GM12878 (cell line): ENCODE data around the gene CSNK1A1. TPM values are rescaled to one million over a fixed set of nuclear protein-coding genes. Genes with fewer than 3 reads are reported as not detected.
A peak's percentile ranks its signal among the peaks of the same experiment; 100 is the strongest.

Source experiments
- CREB1 ChIP-seq: IDR thresholded peaks from 2 replicates; pipeline ENCODE4 v1.6.1; 2012; ENCODE audit warnings: low read depth, mild to moderate bottlenecking, inconsistent platforms
- E4F1 ChIP-seq: fragments of 450-650 bp; IDR thresholded peaks from 2 replicates; pipeline ENCODE4 v1.6.1; 2018; ENCODE audit warnings: borderline replicate concordance, mild to moderate bottlenecking; ENCODE audit not compliant: partially characterized antibody
- HCFC1 ChIP-seq: fragments of 150-350 bp; IDR thresholded peaks from 2 replicates; pipeline ENCODE4 v1.6.1; 2014; ENCODE audit warnings: low read length
- HSF1 ChIP-seq: fragments of 150-350 bp; IDR thresholded peaks from 2 replicates; pipeline ENCODE4 v1.6.1; 2014; ENCODE audit warnings: mild to moderate bottlenecking, low read depth, low read length
- IKZF2 ChIP-seq, 2 experiments: fragments of 450-650 bp; IDR thresholded peaks; 2 replicates each; pipeline ENCODE4 v1.6.1; 2017; ENCODE audit warnings: mild to moderate bottlenecking in 2 of 2, moderate library complexity in 2 of 2
- IRF4 ChIP-seq: IDR thresholded peaks from 2 replicates; pipeline ENCODE4 v1.6.1; 2011; ENCODE audit warnings: low read depth, low read length
- JUNB ChIP-seq: IDR thresholded peaks from 2 replicates; pipeline ENCODE4 v1.6.1; 2016; ENCODE audit warnings: antibody characterized with exemption, mild to moderate bottlenecking
- MTA2 ChIP-seq: fragments of 450-650 bp; IDR thresholded peaks from 2 replicates; pipeline ENCODE4 v1.6.1; 2016; ENCODE audit warnings: low read depth, mild to moderate bottlenecking, moderate library complexity
- NFYB ChIP-seq: IDR thresholded peaks from 2 replicates; pipeline ENCODE4 v1.6.1; 2011; ENCODE audit warnings: low read depth, mild to moderate bottlenecking, low read length, improper control_type of control experiment, moderate library complexity; ENCODE audit not compliant: insufficient read depth
- NR2C2 ChIP-seq: IDR thresholded peaks from 2 replicates; pipeline ENCODE4 v1.6.1; 2011; ENCODE audit warnings: borderline replicate concordance, low read depth; ENCODE audit not compliant: control insufficient read depth, insufficient read length
- PKNOX1 ChIP-seq: fragments of 450-650 bp; IDR thresholded peaks from 2 replicates; pipeline ENCODE4 v1.6.1; 2016; ENCODE audit warnings: mild to moderate bottlenecking
- POLR2AphosphoS5 ChIP-seq: IDR thresholded peaks from 2 replicates; pipeline ENCODE4 v1.6.1; 2011; ENCODE audit warnings: mild to moderate bottlenecking, low read length, inconsistent platforms
- POU2F2 ChIP-seq: IDR thresholded peaks from 3 replicates; pipeline ENCODE4 v1.6.1; 2011; ENCODE audit warnings: low read depth, mild to moderate bottlenecking, low read length, borderline replicate concordance
- RFX5 ChIP-seq: IDR thresholded peaks from 2 replicates; pipeline ENCODE4 v1.6.1; 2011; ENCODE audit warnings: low read depth, low read length, improper control_type of control experiment
- SMAD1 ChIP-seq: fragments of 450-650 bp; IDR thresholded peaks from 2 replicates; pipeline ENCODE4 v1.6.1; 2018; ENCODE audit warnings: mild to moderate bottlenecking, low read depth; ENCODE audit not compliant: partially characterized antibody
- SMAD5 ChIP-seq: IDR thresholded peaks from 2 replicates; pipeline ENCODE4 v1.6.1; 2016; ENCODE audit warnings: antibody characterized with exemption, low read depth
- STAT3 ChIP-seq: IDR thresholded peaks from 2 replicates; pipeline ENCODE4 v1.6.1; 2011; ENCODE audit warnings: low read depth, low read length, improper control_type of control experiment
- YBX1 ChIP-seq: fragments of 450-650 bp; IDR thresholded peaks from 2 replicates; pipeline ENCODE4 v1.6.1; 2016; ENCODE audit warnings: antibody characterized with exemption
- ZNF384 ChIP-seq: IDR thresholded peaks from 2 replicates; pipeline ENCODE4 v1.6.1; 2012; ENCODE audit warnings: low read depth, mild to moderate bottlenecking, low read length, improper control_type of control experiment, borderline replicate concordance
- ZNF687 ChIP-seq: fragments of 450-650 bp; IDR thresholded peaks from 2 replicates; pipeline ENCODE4 v1.6.1; 2017; ENCODE audit warnings: mild to moderate bottlenecking, moderate library complexity
- polyA plus RNA-seq, 11 experiments: library from polyadenylated mRNA; depleted of rRNA in 4 of 11; unstranded in 6 of 11; stranded (reverse) in 5 of 11; fragments of >200 nt; fragmentation: Nextera tagmentation in 4 of 11; fragmentation: Illumina TruSeq in 1 of 11; extraction: Ambion mirVana in 4 of 11; extraction: Trizol in 1 of 11; gene quantifications; 1 replicate in 1 of 11; 2 replicates in 10 of 11; pipeline versions ENCODE4 v1.2.1 to v1.2.3, GENCODE V29; 2011 to 2016; ENCODE audit warnings: inconsistent platforms in 2 of 11, missing spikeins in 2 of 11, low read depth in 1 of 11
- total RNA-seq, 4 experiments: library from RNA; depleted of rRNA in 3 of 4; stranded (reverse); fragments of >200 nt in 3 of 4; fragmentation: Illumina TruSeq in 1 of 4; extraction: Trizol in 1 of 4; gene quantifications; 2 replicates each; pipeline versions ENCODE4 v1.2.1 to v1.2.3, GENCODE V29; 2013 to 2021

Gene CSNK1A1
- total and polyA plus RNA-seq, 10 of the 15 experiments (the other 5 are each of a cell fraction or from before 2014, with no cell fraction given), result 53.3 to 155 (median 133) TPM

GRCh38 chr5:149551227-149552037 lies at the start of gene CSNK1A1 (continued):
- no peak for TF ChIP-seq HSF1
- TF ChIP-seq POLR2AphosphoS5, result peak; percentile 97
- TF ChIP-seq CREB1, result peak; percentile 75
- TF ChIP-seq MTA2, result peak; percentile 74
- TF ChIP-seq JUNB, result no peak
- no peak; the same call in 1 of the 2 replicates for TF ChIP-seq IRF4
- TF ChIP-seq ZNF384, result no peak
- TF ChIP-seq ZNF687, result peak; percentile 72
- no peak for TF ChIP-seq STAT3
- TF ChIP-seq E4F1, result peak; percentile 46
- no peak for TF ChIP-seq NFYB
- no peak for TF ChIP-seq NR2C2
- TF ChIP-seq YBX1, result no peak
- TF ChIP-seq SMAD5, result peak; percentile 87
- peak; percentile 49; the same call in 1 of the 2 replicates for TF ChIP-seq RFX5
- TF ChIP-seq SMAD1, result no peak
- TF ChIP-seq IKZF2 (IDR thresholded peaks at IDR 0.05), result peak; percentile 88 to 96
- TF ChIP-seq HCFC1, result peak; percentile 45
- peak; percentile 92 for TF ChIP-seq PKNOX1
- peak; percentile 52; the same call in 1 of the 3 replicates for TF ChIP-seq POU2F2
